EH (cell line): ENCODE measurements around the gene B4GALNT4.
A peak's percentile ranks its signal among the peaks of the same experiment; 100 is the strongest.
"Not testable (repeated sequence)": the region's sequence is repeated elsewhere in the genome, so short reads cannot be mapped to it uniquely, and the experiment has no call there.

Experiments
- DNase-seq: peaks from one replicate; pipeline ENCODE4 v3.0.0-alpha.2; 2015; ENCODE audit warnings: low read depth

The B4GALNT4 gene

DNA sequence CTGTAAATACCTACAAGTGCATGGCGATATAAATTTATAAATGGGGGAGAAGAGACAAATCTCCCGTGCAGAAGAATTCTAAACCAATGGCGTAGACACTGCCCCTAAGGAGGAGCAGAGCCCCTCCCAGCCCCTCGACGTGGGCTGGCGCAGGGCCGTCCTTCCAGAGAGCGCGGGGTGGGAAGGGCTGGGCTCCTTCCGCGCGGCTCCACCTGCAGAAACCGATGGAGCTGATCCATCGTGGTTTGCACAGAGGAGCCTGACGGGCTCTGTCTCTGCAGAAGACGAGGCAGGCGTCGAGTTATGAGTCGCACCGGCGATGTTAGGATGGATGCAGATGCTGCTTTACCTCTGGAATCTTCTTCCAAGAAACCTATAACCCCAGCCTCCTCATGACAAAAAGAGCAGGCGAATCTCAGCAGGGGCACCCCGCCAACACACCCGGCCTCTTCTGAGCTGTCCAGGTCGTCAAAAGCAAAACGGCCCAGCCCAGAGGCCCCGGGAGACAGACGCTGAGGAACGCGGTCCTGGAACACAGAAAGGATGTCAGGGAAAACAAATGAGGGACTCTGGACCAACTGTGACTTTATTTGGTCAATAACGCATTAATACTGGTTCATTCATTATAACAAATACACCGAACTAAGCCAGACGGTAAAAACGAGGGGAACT is 11.0 kb upstream of the B4GALNT4 start:
- no peak for DNase-seq

DNA sequence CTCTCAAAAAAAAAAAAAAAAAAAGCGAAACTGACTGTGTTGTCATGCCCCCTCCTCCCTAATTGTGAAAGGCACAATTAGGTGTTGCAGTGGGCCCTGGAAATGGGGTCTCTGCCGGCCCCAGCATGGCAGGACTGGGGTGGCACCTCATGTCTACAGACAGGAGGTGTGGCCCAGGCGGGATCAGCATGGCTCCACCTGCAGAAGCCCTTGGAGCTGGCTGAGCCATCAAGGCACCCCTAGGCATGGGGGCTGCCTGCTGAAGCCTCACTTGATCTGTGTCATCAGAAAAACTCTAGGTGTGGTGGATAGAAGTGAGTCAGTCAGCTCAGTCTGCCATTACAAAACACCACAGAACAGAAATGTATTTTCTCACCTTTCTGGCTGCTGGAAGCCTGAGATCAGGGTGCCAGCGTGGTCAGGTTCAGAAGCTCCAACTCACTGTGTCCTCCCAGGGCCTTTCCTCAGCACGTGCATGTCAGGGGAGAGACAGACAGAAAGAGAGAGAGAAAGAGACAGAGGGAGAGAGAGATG is 10.1 kb upstream of the B4GALNT4 start:
- no peak for DNase-seq

DNA sequence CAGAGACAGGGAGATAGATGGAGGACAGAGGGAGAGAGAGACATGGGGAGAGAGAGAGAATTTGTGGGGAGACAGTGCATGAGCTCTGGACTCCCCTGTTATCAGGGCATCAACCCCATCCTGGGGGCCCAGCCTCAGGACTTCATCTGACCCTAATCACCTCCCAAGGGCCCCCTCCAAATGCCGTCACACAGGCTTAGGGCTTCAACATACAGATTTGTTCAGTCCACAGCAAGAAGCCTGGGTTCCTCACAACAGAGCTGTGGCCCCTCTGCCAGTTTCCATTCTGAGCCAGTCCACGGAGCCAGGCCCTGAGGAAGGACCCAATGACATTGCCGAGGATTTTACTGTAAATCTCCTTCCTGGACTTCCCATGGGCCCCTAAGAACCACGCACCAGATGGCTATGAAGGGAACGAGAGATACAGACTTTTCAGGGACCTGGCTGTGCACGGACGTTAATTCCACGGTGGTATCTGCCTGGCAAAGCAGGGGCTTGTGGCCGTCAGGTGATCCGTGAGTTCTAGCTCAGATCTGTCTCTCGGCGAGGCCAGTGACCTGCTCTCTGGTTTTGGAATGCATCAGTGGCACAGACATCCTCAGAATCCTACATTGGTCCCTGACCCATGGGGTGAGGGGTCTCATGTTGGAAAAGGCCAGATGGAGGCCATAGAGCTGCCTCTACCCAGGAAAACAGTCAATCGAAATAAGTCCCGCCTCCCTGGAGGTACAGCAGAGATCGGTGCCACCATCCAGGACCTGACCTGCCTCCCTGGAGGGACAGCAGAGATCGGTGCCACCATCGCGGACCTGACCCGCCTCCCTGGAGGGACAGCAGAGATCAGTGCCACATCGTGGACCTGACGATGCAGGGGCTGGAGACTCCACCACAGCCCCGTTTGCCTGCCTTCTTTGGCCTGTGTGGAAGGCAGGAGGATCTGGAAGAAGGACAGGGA is 8.7 kb upstream of the B4GALNT4 start:
- DNase-seq: no peak

DNA sequence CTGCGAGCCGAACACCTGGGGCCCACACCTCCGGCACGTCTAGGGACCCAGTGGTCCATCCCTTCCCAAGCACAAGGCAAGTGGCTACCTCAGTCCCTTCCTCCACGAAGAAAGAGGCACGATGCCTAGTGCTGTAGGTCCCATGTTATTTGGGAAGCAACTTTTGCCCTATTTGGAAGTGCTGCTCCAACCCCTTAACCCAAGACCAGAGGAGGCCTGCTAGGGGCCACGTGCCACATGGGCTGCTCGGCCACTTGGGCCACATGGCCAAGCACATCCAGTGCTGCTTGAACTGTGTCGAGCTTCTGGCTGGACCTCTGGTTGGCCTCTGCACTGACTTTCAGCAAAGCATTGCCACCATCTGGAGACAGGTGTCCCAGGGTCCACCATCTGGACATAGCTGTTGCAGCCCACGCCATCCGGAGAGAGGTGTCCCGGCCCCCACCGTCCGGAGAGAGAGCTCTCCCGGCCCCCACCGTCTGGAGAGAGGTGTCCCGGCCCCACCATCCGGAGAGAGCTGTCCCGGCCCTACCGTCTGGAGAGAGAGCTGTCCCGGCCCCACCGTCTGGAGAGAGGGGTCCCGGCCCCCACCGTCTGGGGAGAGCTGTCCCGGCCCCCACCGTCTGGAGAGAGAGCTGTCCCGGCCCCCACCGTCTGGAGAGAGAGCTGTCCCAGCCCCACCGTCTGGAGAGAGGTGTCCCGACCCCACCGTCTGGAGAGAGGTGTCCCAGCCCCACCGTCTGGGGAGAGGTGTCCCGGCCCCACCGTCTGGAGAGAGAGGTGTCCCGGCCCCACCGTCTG is 6.5 kb upstream of the B4GALNT4 start:
- DNase-seq: no peak

DNA sequence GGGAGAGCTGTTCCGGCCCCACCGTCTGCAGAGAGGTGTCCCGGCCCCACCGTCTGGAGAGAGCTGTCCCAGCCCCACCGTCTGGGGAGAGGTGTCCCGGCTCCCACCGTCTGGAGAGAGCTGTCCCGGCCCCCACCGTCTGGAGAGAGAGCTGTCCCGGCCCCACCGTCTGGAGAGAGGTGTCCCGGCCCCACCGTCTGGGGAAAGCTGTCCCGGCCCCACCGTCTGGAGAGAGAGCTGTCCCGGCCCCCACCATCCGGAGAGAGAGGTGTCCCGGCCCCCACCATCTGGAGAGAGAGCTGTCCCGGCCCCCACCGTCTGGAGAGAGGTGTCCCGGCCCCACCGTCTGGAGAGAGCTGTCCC is 5.9 kb upstream of the B4GALNT4 start:
- DNase-seq: not testable (repeated sequence)

DNA sequence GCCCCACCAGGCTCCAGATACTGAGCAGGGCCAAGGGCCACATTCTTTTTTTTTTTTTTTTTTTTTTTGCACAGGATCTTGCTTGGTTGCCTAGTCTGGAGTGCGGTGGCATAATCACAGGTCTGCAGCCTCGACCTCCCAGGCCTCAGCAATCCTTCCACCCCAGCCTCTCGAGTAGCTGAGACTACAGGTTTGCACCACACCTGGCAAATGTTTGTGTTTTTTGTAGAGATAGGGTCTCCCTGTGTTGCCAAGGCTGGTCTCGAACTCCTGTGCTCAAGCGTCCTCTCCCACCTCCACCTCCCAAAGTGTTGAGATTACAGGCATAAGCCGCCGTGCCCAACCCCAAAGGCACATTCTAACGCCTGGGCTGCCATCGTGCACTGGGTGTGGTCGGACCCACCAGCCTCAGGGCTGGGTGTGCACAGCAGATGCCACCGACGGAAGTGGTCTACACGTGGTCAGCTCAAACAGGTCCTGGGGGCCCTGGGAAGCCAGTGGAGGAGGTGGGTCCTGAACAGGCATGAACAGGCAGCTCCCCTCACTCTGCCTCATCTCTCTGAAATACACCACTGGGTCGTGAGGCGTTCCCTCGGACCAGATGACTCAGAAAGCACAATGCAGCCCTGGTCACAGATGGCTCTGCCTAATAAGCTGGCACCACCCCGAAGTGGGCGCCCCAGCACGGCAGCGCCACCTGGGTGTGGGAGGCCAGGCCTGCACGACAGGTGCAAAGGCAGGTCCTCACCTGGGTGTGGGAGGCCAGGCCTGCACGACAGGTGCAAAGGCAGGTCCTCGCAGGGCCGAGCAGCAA is 5.1 kb upstream of the B4GALNT4 start:
- peak; percentile 69 for DNase-seq

DNA sequence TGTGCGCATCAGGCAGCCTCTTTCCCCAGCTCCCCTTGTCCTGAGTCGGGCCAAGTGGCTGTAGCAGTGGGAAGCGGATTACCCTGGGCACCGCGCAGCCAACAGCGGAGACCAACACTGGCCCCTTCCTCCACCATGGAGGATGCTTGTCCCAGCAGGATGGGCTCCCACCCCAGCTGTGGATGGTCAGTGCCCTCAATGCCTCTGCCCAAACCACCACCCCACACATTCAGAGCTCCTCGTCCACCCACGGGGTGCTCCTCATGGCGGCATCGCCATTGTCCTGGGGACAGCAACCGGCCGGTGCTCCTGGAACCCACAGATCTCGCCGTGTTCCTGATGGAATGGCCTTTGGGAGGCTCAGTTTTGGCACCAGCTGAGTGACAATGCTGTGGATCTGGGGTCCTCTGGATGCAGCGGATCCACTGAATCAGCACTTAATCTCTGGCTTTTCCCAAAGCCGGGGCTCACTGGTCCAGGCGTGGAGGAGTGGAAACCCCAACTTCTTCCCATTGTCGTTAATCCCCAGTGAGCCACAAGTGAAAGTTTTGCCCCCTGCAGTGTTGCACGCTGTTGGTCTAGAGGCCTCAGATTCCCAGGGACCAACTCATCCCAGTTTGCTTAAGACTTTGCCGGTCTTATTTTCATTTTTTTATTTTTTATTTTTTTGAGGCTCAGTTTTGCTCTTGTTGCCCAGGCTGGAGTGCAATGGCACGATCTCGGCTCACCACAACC is 4.1 kb upstream of the B4GALNT4 start:
- DNase-seq: no peak

DNA sequence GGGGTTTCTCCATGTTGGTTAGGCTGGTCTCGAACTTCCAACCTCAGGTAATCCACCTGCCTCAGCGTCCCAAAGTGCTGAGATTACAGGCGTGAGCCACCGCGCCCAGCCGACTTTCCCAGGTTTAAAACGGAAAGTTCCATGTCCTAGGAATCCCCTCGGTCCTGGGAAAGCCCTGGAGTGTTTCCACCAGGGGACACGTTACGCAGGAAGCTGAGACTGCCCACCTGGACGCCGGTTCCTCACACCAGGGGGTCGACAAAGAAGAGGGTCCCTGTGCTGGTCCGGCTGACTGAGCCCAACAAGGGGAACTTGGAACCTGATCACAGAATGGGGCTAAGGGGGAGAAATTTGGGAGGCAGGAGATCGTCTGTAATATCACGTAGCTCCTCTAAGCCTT is 3.5 kb upstream of the B4GALNT4 start:
- DNase-seq: no peak

DNA sequence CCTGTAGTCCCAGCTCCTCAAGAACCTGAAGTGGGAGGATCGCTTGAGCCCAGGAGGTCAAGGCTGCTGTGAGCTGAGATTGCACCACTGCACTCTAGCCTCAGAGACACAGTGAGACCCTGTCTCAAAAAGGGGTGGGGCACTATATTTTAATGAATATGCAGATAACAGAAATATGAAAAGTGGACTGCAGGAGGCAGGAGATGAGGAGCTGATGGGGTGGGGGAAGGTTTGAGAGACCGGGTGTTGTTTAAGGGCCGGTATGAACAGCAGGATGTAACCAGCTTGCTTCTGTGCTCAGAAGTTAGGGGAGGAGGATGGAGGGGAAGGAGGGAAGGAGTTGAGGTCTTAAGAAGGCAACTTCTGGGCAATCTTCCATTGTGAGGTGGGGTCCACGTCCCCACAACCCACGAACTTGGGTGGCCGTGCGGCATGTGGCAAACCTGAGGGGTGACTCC is 1.3 kb upstream of the B4GALNT4 start:
- no peak for DNase-seq

DNA sequence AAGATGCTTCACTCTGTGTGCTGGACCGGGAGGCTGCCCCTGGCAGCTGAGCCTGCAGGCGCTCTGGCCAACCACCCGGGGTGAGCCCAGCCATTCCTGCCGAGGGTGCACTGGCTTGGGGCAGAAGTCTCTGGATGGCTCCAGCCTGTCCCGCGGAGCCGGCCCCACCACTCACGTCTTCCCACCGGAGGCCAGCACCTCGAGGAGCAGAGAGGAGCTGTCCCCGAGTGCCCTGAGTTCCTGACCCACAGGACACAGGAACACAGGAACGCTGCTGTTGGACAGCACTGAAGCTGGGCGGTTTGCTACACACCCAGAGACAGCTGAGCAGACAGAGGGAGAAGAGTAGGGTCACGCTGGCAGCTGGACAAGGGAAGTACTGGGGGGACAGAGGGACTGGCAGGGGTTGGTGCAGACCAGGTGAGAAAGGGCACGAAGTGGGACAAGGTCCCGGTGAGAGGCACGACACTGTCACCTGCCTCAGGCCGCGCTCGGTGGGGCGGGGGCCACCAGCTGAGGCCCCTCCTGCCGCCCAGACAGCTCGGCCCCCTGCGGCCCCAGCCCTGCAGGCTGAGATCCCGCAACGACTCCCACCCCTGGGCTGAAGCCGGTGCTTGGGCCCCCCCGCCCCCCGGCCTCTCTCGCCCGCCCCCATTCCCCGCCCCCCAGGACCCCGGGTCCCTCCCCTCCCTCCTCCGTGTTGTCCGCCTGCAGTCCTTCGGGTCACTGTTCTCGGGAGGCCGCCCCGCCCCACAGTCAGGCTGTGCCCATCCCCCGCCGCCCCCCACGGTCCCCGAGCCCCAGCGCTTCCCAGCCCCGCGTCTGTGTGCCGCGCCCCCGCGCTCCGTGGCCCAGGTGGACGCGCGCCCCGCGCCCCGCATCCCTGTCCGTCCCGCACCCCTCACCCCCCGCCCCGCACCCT is 624 bp upstream of the B4GALNT4 start:
- peak; percentile 45 for DNase-seq

DNA sequence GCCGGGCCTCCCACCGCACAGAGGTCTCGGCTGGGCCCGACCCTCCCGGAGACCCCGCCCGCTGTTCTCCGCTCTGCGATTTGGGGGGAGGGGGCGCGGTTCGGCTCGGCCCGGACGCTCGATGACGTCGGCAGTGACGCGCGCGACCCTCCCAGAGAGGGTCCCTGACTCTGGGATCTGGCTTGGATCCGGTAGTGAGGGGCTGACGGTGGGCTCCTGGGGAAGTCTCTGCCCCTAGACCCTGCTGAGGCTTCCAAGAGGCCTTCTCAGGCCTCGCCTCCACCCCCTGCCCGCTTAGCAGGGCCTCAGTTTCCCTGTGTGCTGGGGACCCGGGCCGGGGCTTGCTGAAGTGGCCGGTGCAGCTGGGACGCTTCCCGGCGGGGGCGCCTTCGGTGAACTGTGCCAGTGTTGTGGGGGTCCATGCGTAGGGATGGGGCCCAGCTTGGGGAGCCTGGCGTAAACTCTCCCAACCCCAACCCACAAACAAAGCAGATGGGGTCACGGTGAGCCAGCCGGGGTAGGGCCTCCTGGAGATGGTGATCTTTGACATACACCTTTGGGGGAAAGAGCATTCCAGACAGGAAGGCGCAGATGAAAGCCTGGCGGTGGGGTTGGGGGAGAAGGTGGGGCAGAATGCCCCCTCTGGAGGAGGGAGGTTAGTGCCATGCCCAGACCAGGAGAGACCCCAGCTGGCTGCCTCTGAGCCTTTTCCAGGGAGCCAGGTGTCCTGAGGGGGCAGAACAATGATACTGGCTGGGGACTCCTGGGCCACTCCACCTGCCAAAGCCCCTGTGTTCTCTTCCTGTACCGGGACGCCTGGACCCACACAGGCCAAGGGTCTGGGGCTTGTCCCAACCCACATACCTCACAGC is 1.0 kb downstream of the B4GALNT4 start:
- no peak for DNase-seq

DNA sequence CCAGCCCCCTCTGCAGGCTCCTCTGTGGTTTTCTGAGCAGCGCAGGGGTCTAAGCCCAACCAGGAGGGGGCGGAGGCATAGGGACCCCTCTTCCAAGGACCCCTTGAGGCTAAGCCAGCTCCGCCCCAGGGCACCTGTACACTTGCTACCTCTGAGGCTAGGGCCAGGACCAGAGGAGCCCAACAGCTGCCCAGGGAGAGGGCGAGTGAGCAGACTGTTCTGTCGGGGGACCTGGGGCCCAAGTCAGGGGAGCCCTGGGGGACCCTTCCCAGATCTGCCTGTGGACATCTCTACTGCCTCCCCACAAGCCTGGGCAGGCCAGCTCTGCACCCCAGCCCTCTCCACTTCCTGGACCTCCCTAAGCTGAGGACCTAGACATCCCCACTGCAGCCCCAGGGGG is 1.8 kb downstream of the B4GALNT4 start:
- DNase-seq: no peak

DNA sequence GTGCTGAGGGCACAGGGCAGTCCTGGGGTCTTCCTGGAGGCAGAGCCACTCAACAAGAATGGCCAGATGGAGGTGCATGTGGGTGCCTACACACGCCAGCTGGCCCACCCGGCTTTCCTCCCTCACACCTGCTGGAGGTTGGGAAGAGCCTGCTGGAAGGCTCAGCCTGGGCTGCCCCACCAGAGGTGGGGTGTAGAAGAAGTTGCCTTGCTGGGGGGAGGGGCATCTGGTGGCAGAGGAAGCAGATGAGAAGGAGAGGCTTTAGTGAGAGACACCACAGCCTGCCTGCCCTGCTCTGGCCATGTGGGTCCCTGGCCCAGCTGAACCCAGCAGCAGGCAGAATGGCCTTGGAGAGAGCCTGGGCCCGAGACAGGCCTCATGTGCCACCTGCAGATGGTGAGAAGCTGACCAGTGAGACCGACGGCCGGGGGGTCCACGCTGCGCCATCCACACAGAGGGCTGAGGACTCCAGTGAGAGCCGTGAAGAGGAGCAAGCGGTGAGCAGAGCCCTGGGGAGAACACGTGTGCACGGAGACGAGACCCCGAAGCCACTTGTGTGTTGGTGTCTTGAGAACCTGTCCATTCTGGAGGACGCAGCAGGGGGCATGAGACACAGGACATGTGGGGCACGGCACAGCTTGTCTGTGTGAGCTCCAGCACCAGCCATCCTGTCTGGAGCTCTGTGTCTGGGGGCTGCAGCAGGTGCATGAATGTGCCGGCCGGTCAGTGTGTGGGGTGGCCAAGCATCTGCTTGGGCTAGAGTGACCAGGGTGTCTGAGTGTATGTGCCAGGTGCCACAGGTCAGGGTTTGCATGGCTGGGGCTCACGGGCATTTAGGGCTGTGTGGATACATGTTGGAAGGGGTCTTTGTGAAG is 2.7 kb downstream of the B4GALNT4 start:
- DNase-seq: no peak

DNA sequence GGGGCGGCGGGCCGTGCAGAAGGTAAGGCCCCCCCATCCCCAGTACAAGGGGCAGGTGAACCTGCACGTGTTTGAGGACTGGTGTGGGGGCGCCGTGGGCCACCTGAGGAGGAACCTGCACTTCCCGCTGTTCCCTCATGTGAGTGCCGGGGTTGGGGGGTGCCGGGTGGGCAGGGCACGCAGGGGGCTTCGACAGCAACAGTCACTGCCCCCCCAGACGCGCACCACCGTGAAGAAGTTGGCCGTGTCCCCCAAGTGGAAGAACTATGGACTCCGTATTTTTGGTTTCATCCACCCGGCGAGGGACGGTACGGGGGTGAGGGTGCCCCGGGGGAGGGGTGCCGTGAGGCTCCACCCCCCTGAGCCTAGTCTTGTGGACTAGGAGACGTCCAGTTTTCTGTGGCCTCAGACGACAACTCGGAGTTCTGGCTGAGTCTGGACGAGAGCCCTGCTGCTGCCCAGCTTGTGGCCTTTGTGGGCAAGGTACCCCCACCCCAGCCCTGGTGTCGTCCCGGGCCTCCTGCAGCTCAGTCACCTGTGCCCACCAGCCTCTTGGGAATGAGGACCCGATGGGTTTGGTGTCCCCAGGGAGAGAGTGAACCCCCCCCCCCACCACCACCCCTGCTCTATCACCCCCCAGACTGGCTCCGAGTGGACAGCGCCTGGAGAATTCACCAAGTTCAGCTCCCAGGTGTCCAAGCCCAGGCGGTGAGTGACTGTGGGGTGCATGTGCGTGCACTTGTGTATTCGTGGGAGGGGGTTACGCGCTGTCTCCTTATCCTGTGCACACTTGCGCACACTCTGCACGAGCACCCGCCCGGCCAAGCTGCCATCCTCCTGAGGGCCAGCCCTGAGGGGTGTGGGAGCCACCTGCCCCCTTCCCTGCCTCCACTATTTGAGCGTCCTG is 3.8 kb downstream of the B4GALNT4 start:
- DNase-seq: no peak

DNA sequence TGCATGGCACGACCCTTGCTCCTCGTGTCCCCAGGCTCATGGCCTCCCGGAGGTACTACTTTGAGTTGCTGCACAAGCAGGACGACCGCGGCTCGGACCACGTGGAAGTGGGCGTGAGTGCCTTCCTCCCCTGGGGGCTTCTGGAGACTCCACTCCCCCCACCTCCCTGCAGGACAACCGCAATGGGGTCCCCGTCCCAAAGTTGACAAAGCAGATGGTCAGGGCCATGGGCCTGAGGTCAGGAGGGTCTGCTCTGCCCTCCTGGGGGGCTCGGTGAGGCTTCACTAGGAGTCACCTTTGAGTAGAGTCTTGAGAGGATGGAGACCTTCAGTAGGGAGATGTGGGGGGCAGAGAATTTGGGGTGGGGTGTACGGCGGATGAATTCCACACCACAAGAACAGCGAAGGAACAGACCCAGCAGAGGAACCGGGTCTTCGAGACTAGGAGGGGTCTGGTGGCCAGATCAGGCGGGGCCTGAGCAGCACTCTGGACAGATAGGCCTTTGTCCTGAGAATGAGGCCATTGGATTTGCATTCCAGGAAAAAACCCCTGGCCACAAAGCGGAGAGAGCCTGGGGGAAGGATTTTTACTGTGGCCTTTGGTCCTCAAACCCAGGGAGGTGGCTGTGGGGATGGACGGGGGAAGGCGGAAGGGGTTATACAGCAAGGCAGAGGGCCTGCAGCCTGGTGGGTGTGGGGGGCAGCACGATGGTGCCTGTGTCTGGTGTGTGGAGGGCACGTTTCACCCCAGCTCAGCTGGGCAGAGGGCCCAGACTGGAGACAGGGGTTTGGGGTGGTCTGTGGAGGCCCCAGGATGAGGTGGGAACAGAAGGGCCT is 4.6 kb downstream of the B4GALNT4 start:
- DNase-seq: no peak
